Mesenchymal stem cell (in vitro differentiated cells and primary cell): ENCODE data around the gene CENPT.

Source experiments
- DNase-seq: peaks from one replicate; pipeline ENCODE4 v3.0.0-alpha.2; 2013
- H2AFZ ChIP-seq: one replicate; pipeline ENCODE4 v1.6.1; 2013; ENCODE audit warnings: low read depth, mild to moderate bottlenecking, control low read depth, inconsistent platforms, low read length, moderate library complexity
- H2AK5ac ChIP-seq: 2 replicates; pipeline ENCODE4 v1.6.1; 2013; ENCODE audit warnings: low read length, moderate library complexity, mild to moderate bottlenecking, inconsistent platforms; ENCODE audit not compliant: severe bottlenecking
- H2BK120ac ChIP-seq: one replicate; pipeline ENCODE4 v1.6.1; 2013; ENCODE audit warnings: low read depth, mild to moderate bottlenecking, inconsistent platforms, low read length, moderate library complexity
- H2BK12ac ChIP-seq, 2 experiments: one replicate each; pipeline ENCODE4 v1.6.1; 2013; ENCODE audit warnings: inconsistent platforms in 2 of 2, low read length in 2 of 2, mild to moderate bottlenecking in 2 of 2, moderate library complexity in 2 of 2, control low read depth in 1 of 2
- H2BK15ac ChIP-seq: one replicate; pipeline ENCODE4 v1.6.1; 2013; ENCODE audit warnings: mild to moderate bottlenecking, low read depth, inconsistent platforms; ENCODE audit not compliant: poor library complexity, severe bottlenecking
- H2BK5ac ChIP-seq: 2 replicates; pipeline ENCODE4 v1.6.1; 2013; ENCODE audit warnings: low read depth, mild to moderate bottlenecking, low read length, control low read depth, inconsistent platforms; ENCODE audit not compliant: poor library complexity, severe bottlenecking
- H3K14ac ChIP-seq, 2 experiments: one replicate each; pipeline ENCODE4 v1.6.1; 2013; ENCODE audit warnings: inconsistent platforms in 2 of 2, low read length in 2 of 2, control low read depth in 1 of 2, mild to moderate bottlenecking in 1 of 2, moderate library complexity in 1 of 2
- H3K18ac ChIP-seq, 2 experiments: one replicate each; pipeline ENCODE4 v1.6.1; 2013; ENCODE audit warnings: inconsistent platforms in 2 of 2, low read length in 2 of 2, control low read depth in 1 of 2, low read depth in 1 of 2, mild to moderate bottlenecking in 1 of 2
- H3K23ac ChIP-seq, 2 experiments: one replicate each; pipeline ENCODE4 v1.6.1; 2013; ENCODE audit warnings: inconsistent platforms in 2 of 2, low read length in 2 of 2, mild to moderate bottlenecking in 2 of 2, moderate library complexity in 2 of 2, control low read depth in 1 of 2
- H3K27ac ChIP-seq: 2 replicates; pipeline ENCODE4 v1.5.1; 2013; ENCODE audit warnings: mild to moderate bottlenecking, moderate library complexity, low read length, control low read depth, inconsistent platforms; ENCODE audit not compliant: poor library complexity, severe bottlenecking
- H3K27me3 ChIP-seq, 2 experiments: 2 replicates each; pipeline versions ENCODE4 v1.6.1 to v1.7.0; 2013; ENCODE audit warnings: low read length in 2 of 2, mild to moderate bottlenecking in 2 of 2, moderate library complexity in 2 of 2, control low read depth in 1 of 2, inconsistent platforms in 1 of 2; ENCODE audit not compliant: control insufficient read depth in 1 of 2, insufficient read depth in 1 of 2
- H3K36me3 ChIP-seq, 2 experiments: 2 replicates each; pipeline versions ENCODE4 v1.6.1 to v1.7.0; 2013; ENCODE audit warnings: low read length in 2 of 2, control low read depth in 1 of 2, inconsistent platforms in 1 of 2, low read depth in 1 of 2, mild to moderate bottlenecking in 1 of 2; ENCODE audit not compliant: insufficient read depth in 2 of 2, control insufficient read depth in 1 of 2
- H3K4ac ChIP-seq, 2 experiments: one replicate each; pipeline ENCODE4 v1.6.1; 2013; ENCODE audit warnings: inconsistent platforms in 2 of 2, low read length in 2 of 2, mild to moderate bottlenecking in 2 of 2, moderate library complexity in 2 of 2, control low read depth in 1 of 2, low read depth in 1 of 2
- H3K4me1 ChIP-seq: 2 replicates; pipeline ENCODE4 v1.6.1; 2013; ENCODE audit warnings: low read depth, low read length, control low read depth; ENCODE audit not compliant: control insufficient read depth, insufficient read depth
- H3K4me2 ChIP-seq: 2 replicates; pipeline ENCODE4 v1.6.1; 2013; ENCODE audit warnings: low read length, mild to moderate bottlenecking, inconsistent platforms; ENCODE audit not compliant: poor library complexity, severe bottlenecking
- H3K4me3 ChIP-seq, 2 experiments: 2 replicates each; pipeline versions ENCODE4 v1.5.1 to v1.7.0; 2013; ENCODE audit warnings: low read length in 2 of 2, mild to moderate bottlenecking in 2 of 2, control low read depth in 1 of 2, low read depth in 1 of 2; ENCODE audit not compliant: insufficient read depth in 1 of 2
- H3K79me1 ChIP-seq: replicated peaks from 2 replicates; pipeline ENCODE4 v1.6.1; 2013; ENCODE audit warnings: mild to moderate bottlenecking, control low read depth, low read length, inconsistent platforms; ENCODE audit not compliant: poor library complexity, severe bottlenecking
- H3K9ac ChIP-seq: 2 replicates; pipeline ENCODE4 v1.7.0; 2013; ENCODE audit warnings: mild to moderate bottlenecking, low read length, moderate library complexity
- H3K9me3 ChIP-seq: 2 replicates; pipeline ENCODE4 v1.7.0; 2013; ENCODE audit warnings: mild to moderate bottlenecking, low read length; ENCODE audit not compliant: control insufficient read depth
- H4K8ac ChIP-seq: one replicate; pipeline ENCODE4 v1.6.1; 2013; ENCODE audit warnings: inconsistent platforms, mild to moderate bottlenecking, low read length, moderate library complexity
- H4K91ac ChIP-seq: one replicate; pipeline ENCODE4 v1.6.1; 2013; ENCODE audit warnings: mild to moderate bottlenecking, low read length, inconsistent platforms
- WGBS: methylation state at CpG from one replicate; pipeline ENCODE4 v1.1.7; 2013; ENCODE audit warnings: mixed read lengths; 5-methylcytosine and 5-hydroxymethylcytosine counted together

CENPT gene

DNA sequence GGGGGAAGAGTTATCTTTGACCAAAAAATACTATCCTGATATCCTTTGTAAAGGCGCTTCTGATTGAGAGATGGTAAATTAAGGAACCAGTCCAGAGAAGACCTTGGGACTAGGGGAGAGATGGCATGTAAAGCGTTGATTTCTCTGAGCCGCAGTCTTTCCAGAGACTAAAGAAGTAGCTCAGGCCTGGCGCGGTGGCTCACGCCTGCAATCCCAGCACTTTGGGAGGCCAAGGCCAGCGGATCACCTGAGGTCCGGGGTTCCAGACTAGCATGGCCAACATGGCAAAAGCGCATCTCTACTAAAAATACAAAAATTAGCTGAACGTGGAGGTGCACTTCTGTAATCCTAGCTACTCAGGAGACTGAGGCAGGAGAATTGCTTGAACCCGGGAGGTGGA is 625 bp upstream of the CENPT start:
- Histone ChIP-seq H2BK15ac (no peak overlapping the region), H2BK120ac (no peak overlapping the region), H3K14ac (no peak overlapping the region), H3K27me3 (no peaks in the 10 kb centered on the region), H4K91ac (no peak overlapping the region), H3K9ac (peak overlapping the region; percentile 98), H3K79me1 (peaks cover 2% of the 10 kb centered on the region), H4K8ac (no peak overlapping the region), H3K4me2 (peak overlapping the region; percentile 81), H2AFZ (no peak overlapping the region), H3K4me3 (peak overlapping the region in 1 of 2 experiments; percentile 85), H3K23ac (no peak overlapping the region), H2AK5ac (no peak overlapping the region), H3K36me3 (peaks cover 16 to 21% of the 10 kb centered on the region in 2 experiments), H3K18ac (no peak overlapping the region), H3K27ac (peak overlapping the region; percentile 88), H2BK5ac (no peak overlapping the region), H3K4me1 (peaks cover 27% of the 10 kb centered on the region), H2BK12ac (no peak overlapping the region), H3K4ac (no peak overlapping the region), H3K9me3 (no peaks in the 10 kb centered on the region)
- 93% methylated on average over 11 of the region's 11 CpGs for WGBS
- DNase-seq: no peak

DNA sequence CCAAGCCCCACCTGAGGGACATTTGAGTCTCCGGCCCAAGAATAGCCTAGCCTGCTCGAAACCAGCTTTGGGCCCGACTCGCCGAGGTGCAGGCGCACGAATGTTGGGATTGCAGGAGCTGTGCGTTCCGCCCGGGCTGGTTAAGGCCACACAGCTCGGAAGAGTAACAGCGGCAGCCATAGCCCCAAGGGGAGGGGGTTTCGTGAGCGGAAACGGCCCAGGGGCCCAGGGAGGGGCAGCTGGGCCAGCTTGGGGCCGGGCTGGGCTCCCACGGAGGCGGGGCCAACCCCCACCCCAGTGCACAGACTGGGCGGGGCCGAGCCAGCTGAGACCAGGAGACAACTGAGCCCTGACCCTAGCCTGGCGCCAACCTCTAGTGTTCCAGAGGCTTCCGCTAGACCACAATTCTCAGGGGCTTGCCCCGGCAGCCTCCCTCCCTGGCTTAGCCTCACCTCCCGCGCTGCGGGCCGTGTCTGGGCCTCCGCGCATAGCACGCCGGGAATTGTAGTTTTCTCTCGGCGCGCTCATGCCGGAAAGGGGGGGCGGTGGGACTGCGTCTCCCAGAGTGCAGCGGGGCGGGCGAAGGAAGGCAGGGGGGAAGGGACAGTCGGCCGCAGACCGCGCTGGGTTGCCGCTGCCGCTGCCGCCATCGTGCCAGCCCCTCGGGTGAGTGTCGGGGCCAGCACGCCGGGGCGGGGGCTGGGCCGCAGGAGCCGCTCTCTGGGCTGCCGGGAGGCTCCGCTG is 1.0 kb downstream of the CENPT start, which contains the start of gene NUTF2:
TSS of gene NUTF2 (plus strand) at position 614 of the 744 bp plus-strand sequence. CDS start 18,198 bp downstream, outside the sequence.
- Histone ChIP-seq H3K4me1 (peaks cover 30% of the 10 kb centered on the region), H3K9ac (peak within 1 kb of the TSS; percentile 98), H4K8ac (peak within 1 kb of the TSS; percentile 100), H2BK120ac (peak within 1 kb of the TSS; percentile 99), H3K27me3 (no peaks in the 10 kb centered on the region), H3K9me3 (no peaks in the 10 kb centered on the region), H2AFZ (peak within 1 kb of the TSS; percentile 8), H3K27ac (peak within 1 kb of the TSS; percentile 97), H2BK12ac (peak within 1 kb of the TSS in 1 of 2 experiments; percentile 78), H3K4me2 (peak within 1 kb of the TSS; percentile 89), H3K36me3 (peaks cover 16 to 17% of the 10 kb centered on the region in 2 experiments), H3K18ac (peak within 1 kb of the TSS; percentile 98 to 99), H3K79me1 (peaks cover 2% of the 10 kb centered on the region), H3K4me3 (peak within 1 kb of the TSS; percentile 85 to 92), H2BK15ac (peak within 1 kb of the TSS; percentile 92), H3K23ac (peak within 1 kb of the TSS; percentile 78 to 82), H2AK5ac (peak within 1 kb of the TSS; percentile 62), H2BK5ac (peak within 1 kb of the TSS; percentile 89), H3K14ac (peak within 1 kb of the TSS; percentile 83 to 96), H4K91ac (peak within 1 kb of the TSS; percentile 99), H3K4ac (peak within 1 kb of the TSS; percentile 98 to 99)
- under 1% methylated on average over 31 of the region's 57 CpGs for WGBS
- DNase-seq: peak; percentile 96

DNA sequence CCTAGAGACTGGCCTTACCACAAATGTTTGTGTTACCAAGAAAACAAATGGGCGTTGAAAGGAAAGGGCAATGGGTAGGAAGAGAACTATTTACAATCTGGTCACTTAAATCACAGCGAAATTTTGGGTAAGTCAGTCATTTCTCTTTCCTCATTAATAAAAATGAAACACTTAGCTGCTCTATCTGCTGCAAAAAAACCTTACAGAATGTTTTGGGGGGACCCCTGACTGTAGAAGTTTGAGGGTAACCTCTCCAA is 1.5 kb downstream of the CENPT start:
- Histone ChIP-seq H3K23ac (peak overlapping the region; percentile 60 to 78), H2BK5ac (peak overlapping the region; percentile 89), H3K4me1 (peaks cover 30% of the 10 kb centered on the region), H4K91ac (peak overlapping the region; percentile 99), H2BK12ac (peak overlapping the region in 1 of 2 experiments; percentile 78), H3K14ac (peak overlapping the region in 1 of 2 experiments; percentile 5), H3K27ac (peak overlapping the region; percentile 97), H3K4me2 (peak overlapping the region; percentile 89), H3K4me3 (peak overlapping the region; percentile 85 to 92), H2AFZ (no peak overlapping the region), H4K8ac (peak overlapping the region; percentile 100), H3K9me3 (no peaks in the 10 kb centered on the region), H3K27me3 (no peaks in the 10 kb centered on the region), H3K79me1 (peaks cover 4% of the 10 kb centered on the region), H2BK15ac (peak overlapping the region; percentile 76), H3K36me3 (peaks cover 16% of the 10 kb centered on the region in 2 experiments), H2AK5ac (peak overlapping the region; percentile 58), H3K9ac (peak overlapping the region; percentile 98), H3K4ac (peak overlapping the region; percentile 95 to 97), H2BK120ac (peak overlapping the region; percentile 99), H3K18ac (peak overlapping the region; percentile 98 to 99)
- 0% methylated on average over 1 of the region's 2 CpGs for WGBS
- DNase-seq: no peak

DNA sequence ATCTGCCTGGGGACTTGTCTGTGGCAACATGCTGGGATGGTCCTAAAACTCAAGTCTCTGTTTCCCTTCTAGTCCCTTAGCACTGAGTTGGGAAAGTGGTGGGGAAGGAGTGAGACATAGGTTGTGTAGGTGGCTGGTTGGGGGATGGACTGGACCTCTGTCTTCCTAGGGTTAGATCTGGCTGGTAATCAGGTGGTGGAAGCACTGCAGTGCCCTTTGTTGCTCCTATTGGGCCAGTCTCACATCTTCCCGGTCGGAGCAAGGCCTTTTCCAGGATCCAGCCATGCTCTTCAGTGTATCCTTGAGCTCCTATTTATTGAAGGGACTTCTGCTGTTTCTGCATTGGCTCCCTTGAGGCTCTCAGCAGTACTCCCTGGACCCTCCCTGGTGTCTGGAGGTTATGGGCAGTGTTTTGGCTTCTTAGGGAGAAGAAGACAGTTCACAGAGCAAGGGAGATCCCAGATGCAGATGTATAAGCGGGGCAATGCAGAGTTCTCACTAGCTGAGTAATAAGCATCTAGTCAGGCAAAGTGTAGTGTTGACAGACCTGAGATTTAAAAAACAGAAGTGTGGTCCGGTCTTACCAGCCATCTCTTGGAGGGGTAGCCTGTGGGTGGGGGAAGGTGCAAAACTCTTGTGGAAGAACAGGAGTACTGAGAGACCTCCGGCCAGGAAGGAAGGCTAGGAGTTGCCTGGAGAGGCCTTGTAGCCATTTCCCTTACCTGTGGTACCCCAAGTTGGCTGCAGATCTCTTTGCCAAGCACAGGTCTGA is 2.0 kb downstream of the CENPT start:
- Histone ChIP-seq H3K9ac (peak overlapping the region; percentile 98), H2BK12ac (peak overlapping the region in 1 of 2 experiments; percentile 73), H3K4me1 (peaks cover 29% of the 10 kb centered on the region), H4K8ac (peak overlapping the region; percentile 52), H3K14ac (no peak overlapping the region), H3K4me2 (peak overlapping the region; percentile 89), H2BK15ac (no peak overlapping the region), H3K4ac (peak overlapping the region in 1 of 2 experiments; percentile 80), H4K91ac (peak overlapping the region; percentile 78), H2AK5ac (peak overlapping the region; percentile 43), H3K36me3 (peaks cover 12 to 15% of the 10 kb centered on the region in 2 experiments), H3K27ac (peak overlapping the region; percentile 97), H2BK120ac (no peak overlapping the region), H2AFZ (no peak overlapping the region), H3K23ac (peak overlapping the region in 1 of 2 experiments; percentile 65), H3K18ac (no peak overlapping the region), H2BK5ac (peak overlapping the region; percentile 89), H3K9me3 (no peaks in the 10 kb centered on the region), H3K4me3 (peak overlapping the region in 1 of 2 experiments; percentile 85), H3K27me3 (no peaks in the 10 kb centered on the region), H3K79me1 (peaks cover 4% of the 10 kb centered on the region)
- peak; percentile 33 for DNase-seq
- 84% methylated on average over 5 of the region's 5 CpGs for WGBS
